HG03342 (cell line): ENCODE measurements around the gene RRP9.

Experiments
- ATAC-seq: cut with Tn5 transposase; IDR thresholded peaks from one replicate; pipeline ENCODE4 v1.9.1; 2021; ENCODE audit warnings: mild to moderate bottlenecking, moderate library complexity; ENCODE audit not compliant: unreplicated experiment

The RRP9 gene

DNA sequence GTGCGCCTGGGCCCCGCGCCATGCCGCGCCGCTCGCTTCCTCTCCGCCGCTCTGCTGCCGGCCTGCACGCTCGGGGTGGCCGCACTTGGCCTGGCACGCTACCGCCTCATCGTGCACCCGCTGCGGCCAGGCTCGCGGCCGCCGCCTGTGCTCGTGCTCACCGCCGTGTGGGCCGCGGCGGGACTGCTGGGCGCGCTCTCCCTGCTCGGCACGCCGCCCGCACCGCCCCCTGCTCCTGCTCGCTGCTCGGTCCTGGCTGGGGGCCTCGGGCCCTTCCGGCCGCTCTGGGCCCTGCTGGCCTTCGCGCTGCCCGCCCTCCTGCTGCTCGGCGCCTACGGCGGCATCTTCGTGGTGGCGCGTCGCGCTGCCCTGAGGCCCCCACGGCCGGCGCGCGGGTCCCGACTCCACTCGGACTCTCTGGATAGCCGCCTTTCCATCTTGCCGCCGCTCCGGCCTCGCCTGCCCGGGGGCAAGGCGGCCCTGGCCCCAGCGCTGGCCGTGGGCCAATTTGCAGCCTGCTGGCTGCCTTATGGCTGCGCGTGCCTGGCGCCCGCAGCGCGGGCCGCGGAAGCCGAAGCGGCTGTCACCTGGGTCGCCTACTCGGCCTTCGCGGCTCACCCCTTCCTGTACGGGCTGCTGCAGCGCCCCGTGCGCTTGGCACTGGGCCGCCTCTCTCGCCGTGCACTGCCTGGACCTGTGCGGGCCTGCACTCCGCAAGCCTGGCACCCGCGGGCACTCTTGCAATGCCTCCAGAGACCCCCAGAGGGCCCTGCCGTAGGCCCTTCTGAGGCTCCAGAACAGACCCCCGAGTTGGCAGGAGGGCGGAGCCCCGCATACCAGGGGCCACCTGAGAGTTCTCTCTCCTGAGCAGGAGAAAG lies 14.4 kb upstream of the RRP9 start:
- ATAC-seq, result no peak

DNA sequence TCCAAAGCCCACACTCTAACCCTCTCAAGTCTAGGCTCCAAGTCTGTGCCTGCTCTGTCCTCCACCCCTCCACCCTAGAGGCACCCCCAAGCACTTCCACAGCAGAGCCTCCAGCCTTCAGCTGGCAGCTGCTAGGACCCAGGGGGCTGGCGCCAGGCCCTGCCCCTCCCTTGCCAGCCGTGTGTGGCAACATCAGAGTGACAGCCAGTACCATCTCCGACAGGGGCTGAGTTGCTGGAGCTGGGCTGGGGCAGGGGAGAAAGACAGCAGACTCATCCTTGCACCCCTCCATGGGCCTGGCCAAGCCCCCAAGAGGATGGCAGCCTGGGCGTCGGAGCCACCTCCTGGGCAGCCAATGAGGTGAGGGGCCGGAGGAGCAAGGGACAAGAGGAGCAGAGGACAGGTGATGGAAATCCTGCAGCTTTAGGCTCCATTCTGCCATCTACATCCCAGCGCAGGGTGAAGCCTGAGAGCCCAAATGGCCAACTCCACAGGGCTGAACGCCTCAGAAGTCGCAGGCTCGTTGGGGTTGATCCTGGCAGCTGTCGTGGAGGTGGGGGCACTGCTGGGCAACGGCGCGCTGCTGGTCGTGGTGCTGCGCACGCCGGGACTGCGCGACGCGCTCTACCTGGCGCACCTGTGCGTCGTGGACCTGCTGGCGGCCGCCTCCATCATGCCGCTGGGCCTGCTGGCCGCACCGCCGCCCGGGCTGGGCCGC lies 13.6 kb upstream of the RRP9 start, which contains the start of gene GPR62:
Gene GPR62 (plus strand): TSS at position 207 of the 718 bp plus-strand sequence. CDS start 272 bp downstream, at position 479.
- ATAC-seq, result no peak

- no peak for ATAC-seq
Measured at GRCh38 chr3:51954713-51955112, 13.0 kb upstream of the RRP9 start.

- no peak for ATAC-seq
Measured at GRCh38 chr3:51954105-51954504, 12.4 kb upstream of the RRP9 start.

DNA sequence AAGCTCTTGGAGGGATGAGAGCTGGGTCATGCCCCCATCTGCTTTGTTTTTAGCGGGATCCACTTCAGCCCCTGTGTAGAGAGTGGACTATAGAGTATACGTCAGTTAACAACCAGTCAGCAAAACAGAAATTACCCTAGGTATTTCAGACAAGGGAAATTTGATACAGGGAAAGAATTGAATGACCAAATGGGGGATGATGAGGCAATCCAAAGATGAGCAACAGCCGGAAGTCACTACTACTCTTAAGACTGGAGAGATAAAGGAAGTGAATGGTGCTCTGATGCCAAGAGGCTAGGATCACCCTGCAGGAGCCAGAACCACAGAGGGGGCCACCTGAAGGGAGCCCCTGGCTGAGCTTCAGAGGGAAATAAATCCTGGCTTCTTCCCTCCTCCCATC lies 11.7 kb upstream of the RRP9 start:
- no peak for ATAC-seq

- no peak for ATAC-seq
Measured at GRCh38 chr3:51950899-51951298, 9.2 kb upstream of the RRP9 start.

GRCh38 chr3:51949121-51949520 lies 7.4 kb upstream of the RRP9 start:
- ATAC-seq, result no peak

GRCh38 chr3:51948016-51948580 lies 6.4 kb upstream of the RRP9 start:
- ATAC-seq, result no peak

- ATAC-seq, result no peak
Measured at GRCh38 chr3:51947215-51947900, 5.7 kb upstream of the RRP9 start.

DNA sequence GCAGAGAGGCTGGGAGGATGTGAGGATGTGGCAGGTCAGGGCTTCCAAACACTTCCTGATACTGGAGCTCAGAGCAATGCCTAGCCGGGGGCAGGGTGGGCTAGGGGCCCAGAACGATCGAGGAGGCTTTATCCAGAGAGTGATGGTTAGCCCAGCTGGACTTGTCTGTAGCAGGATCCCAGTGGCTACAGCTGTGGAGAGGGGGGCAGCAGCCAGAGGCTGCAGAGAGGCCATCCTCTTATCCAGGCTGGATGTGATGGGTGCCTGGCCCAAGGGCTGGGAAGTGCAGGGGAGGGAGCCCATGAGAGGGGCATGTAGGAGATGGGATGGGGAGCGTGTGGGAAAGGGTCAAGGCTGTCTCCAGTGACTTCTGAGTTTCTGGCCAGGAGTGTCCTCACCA lies 5.1 kb upstream of the RRP9 start:
- no peak for ATAC-seq

- ATAC-seq, result no peak
Measured at GRCh38 chr3:51945926-51946705, 4.4 kb upstream of the RRP9 start.

- ATAC-seq, result no peak
Measured at GRCh38 chr3:51945031-51945840, 3.5 kb upstream of the RRP9 start.

- no peak for ATAC-seq
Measured at GRCh38 chr3:51944451-51945021, 2.8 kb upstream of the RRP9 start.

DNA sequence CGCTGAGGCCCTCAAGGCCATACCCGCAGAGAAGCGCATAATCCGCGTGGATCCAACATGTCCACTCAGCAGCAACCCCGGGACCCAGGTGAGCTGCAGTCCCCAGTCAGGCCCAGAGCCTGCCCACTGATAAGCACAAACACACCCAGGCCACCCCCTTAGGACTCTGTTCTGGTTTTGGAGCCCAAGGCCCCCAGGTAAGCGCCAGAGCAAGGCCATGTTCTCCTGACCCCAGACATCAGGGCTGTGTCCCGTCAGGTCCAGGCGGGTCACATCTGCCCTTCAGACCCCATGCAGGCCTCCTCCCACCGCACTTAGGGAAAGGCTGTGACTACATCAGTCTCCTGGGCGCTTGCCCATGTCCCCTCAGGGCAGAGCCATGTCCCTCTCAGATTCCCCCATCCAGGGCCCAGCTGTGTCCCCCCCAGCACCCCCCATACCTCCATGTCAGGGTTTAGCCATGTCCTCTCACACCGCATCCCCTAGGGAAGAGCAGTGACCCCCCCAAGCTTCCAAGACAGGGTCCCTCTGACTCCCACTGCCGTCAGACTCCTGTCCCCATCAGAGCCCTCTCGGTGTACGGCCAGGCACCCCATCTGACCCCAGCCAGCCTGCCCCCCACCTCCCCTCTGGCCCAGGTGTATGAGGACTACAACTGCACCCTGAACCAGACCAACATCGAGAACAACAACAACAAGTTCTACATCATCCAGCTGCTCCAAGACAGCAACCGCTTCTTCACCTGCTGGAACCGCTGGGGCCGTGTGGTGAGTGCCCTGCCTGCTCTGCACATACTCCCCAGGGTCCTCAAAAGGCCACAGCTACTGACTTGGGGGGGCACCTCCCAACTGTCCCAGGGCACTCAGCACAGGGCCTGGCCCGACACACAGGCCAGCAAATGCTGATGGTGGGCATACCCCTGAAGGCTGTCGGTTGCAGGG lies 2.0 kb upstream of the RRP9 start:
- ATAC-seq, result no peak

DNA sequence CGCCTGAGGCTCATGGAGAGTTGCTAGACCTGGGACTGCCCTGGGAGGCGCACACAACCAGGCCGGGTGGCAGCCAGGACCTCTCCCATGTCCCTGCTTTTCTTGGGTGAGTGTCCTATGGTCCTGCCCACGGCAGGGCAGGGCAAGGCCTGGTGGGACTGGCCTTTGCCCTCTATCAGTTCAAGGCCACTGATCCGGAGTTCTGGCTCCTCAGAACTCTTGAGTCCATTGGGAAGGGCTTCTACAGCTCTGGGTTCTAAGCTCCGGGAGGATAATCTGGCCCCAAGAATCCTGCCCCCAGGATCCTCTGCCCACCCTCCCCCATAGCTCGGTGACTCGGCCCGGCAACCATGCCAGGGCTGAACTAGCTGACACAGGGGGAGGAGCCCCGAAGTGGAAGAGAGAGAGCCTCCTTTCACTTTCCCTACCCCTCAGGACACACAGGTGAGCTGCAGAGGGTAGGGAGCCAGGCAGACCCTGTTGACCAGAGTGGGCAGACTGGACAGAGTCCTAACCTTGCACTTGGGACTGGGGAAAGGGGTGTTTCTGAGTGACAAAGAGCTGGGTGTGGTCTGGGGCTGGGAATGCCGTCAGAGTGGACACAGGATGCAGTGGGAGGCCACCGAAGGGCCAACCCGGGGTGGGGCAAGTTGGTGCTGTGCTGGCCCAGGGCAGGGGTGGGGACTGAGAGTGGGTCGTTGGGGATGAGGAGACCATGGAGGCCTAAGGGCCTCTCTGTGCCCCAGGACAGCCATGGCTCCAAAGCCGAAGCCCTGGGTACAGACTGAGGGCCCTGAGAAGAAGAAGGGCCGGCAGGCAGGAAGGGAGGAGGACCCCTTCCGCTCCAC lies 1.1 kb upstream of the RRP9 start:
- ATAC-seq, result peak; percentile 25

DNA sequence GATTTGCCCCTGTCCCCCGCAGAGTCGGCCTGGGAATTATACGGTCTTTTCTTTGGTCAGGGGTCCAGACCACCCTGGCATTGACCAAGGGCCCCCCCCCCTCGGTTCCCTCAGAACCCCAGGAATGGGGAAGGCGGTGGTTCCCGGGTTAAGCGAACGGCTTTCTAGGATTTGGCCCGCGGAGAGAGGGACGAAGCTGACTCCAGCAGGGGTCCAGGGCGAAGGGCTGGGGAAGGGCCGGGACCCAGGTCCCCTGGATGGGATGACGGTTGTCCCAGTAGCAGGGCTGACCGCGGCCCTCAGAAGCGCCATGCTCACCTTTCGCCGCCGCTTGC lies 274 bp downstream of the RRP9 start:
- ATAC-seq, result no peak
